Smooth muscle cell (in vitro differentiated cells): ENCODE measurements around the gene KAZN. TPM values are rescaled to one million over a fixed set of nuclear protein-coding genes. Genes with fewer than 3 reads are reported as not detected.

Experiments
- DNase-seq: peaks from one replicate; lab custom pipeline; 2025; ENCODE audit not compliant: unreplicated experiment; lab: John Stamatoyannopoulos, UW
- H2AFZ ChIP-seq: fragments of 200-600 bp; sonication (generic); 2 replicates; pipeline ENCODE4 v1.6.0; 2016; ENCODE audit warnings: antibody characterized with exemption, low read depth, mild to moderate bottlenecking
- H3F3A ChIP-seq: fragments of 200-600 bp; sonication (generic); 2 replicates; pipeline ENCODE4 v1.6.0; 2017; ENCODE audit warnings: antibody characterized with exemption, low read depth
- H3K27ac ChIP-seq: fragments of 200-600 bp; sonication (generic); 2 replicates; pipeline ENCODE4 v1.5.1; 2016; ENCODE audit warnings: low read depth, mild to moderate bottlenecking
- H3K27me3 ChIP-seq: fragments of 200-600 bp; sonication (generic); 2 replicates; pipeline ENCODE4 v1.6.1; 2016; ENCODE audit warnings: low read depth, mild to moderate bottlenecking
- H3K36me3 ChIP-seq: fragments of 200-600 bp; sonication (generic); 2 replicates; pipeline ENCODE4 v1.5.1; 2016; ENCODE audit warnings: low read depth
- H3K4me1 ChIP-seq: fragments of 200-600 bp; sonication (generic); 2 replicates; pipeline ENCODE4 v1.5.1; 2016; ENCODE audit warnings: low read depth
- H3K4me2 ChIP-seq: fragments of 200-600 bp; sonication (generic); 2 replicates; pipeline ENCODE4 v1.6.0; 2016; ENCODE audit warnings: mild to moderate bottlenecking
- H3K4me3 ChIP-seq: fragments of 200-600 bp; sonication (generic); 2 replicates; pipeline ENCODE4 v1.5.1; 2016; ENCODE audit warnings: mild to moderate bottlenecking
- H3K79me2 ChIP-seq: fragments of 200-600 bp; sonication (generic); 2 replicates; pipeline ENCODE4 v1.6.0; 2016; ENCODE audit warnings: low read depth, mild to moderate bottlenecking
- H3K9ac ChIP-seq: fragments of 200-600 bp; sonication (generic); 2 replicates; pipeline ENCODE4 v1.6.0; 2016; ENCODE audit warnings: low read depth
- H3K9me3 ChIP-seq: fragments of 200-600 bp; sonication (generic); replicated peaks from 2 replicates; pipeline ENCODE4 v1.5.1; 2016; ENCODE audit warnings: low read depth
- H4K20me1 ChIP-seq: fragments of 200-600 bp; sonication (generic); 2 replicates; pipeline ENCODE4 v1.6.0; 2016; ENCODE audit warnings: low read depth
- WGBS: methylation state at CpG from one replicate; pipeline ENCODE4 v1.1.7; 2016; ENCODE audit warnings: low lambda C conversion rate; 5-methylcytosine and 5-hydroxymethylcytosine counted together
- polyA plus RNA-seq: library from polyadenylated mRNA; unstranded; fragments of >200 nt; fragmentation: Nextera tagmentation; extraction: Ambion mirVana; gene quantifications from 2 replicates; pipeline ENCODE4 v1.2.1, GENCODE V29; 2016
- total RNA-seq: library from RNA; depleted of rRNA; stranded (reverse); fragments of >200 nt; gene quantifications from 2 replicates; pipeline ENCODE4 v1.2.3, GENCODE V29; 2014
- TF ChIP-seq, protein P1 (sequence below): fragments of 200-600 bp; sonication (generic); IDR thresholded peaks from 2 replicates; pipeline ENCODE4 v1.5.1; 2017; ENCODE audit warnings: borderline replicate concordance, mild to moderate bottlenecking, antibody characterized with exemption; ENCODE audit not compliant: insufficient read depth, poor library complexity, severe bottlenecking

KAZN gene
- total and polyA plus RNA-seq, 2 experiments from 2014 or later, result 6.3 to 8.2 TPM

DNA sequence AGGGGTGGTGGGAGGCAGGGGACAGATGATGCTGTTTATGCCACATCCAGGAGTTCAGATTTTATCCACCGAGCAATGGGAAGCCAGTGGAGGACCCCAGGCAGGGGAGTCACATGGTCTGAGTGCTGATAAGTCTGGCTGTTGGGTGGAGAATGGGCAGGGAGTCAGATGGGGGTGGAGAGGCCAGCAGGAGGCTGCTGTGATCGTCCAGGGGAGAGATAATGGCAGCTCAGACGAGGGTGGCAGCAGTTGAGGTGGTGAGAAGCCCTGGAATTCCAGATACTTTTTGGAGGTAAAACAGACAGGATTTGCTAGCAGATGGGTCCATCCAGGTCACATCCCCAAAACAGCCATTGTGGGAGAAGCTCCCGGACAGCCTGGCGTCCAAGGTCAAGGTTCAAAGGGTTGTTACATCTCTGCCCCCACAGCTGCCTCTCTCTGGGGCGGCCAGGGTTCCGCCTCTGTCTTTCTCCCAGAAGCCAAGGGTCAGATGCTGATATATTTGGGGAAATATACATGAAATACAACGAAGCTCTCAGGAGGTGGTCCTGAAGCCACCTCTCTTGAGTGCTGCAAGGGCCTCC, 303.0 kb downstream of the KAZN start:
- TF ChIP-seq, protein P1, sequence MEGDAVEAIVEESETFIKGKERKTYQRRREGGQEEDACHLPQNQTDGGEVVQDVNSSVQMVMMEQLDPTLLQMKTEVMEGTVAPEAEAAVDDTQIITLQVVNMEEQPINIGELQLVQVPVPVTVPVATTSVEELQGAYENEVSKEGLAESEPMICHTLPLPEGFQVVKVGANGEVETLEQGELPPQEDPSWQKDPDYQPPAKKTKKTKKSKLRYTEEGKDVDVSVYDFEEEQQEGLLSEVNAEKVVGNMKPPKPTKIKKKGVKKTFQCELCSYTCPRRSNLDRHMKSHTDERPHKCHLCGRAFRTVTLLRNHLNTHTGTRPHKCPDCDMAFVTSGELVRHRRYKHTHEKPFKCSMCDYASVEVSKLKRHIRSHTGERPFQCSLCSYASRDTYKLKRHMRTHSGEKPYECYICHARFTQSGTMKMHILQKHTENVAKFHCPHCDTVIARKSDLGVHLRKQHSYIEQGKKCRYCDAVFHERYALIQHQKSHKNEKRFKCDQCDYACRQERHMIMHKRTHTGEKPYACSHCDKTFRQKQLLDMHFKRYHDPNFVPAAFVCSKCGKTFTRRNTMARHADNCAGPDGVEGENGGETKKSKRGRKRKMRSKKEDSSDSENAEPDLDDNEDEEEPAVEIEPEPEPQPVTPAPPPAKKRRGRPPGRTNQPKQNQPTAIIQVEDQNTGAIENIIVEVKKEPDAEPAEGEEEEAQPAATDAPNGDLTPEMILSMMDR, result no peak
- WGBS, result 76% methylated on average over 8 of the region's 8 CpGs

DNA sequence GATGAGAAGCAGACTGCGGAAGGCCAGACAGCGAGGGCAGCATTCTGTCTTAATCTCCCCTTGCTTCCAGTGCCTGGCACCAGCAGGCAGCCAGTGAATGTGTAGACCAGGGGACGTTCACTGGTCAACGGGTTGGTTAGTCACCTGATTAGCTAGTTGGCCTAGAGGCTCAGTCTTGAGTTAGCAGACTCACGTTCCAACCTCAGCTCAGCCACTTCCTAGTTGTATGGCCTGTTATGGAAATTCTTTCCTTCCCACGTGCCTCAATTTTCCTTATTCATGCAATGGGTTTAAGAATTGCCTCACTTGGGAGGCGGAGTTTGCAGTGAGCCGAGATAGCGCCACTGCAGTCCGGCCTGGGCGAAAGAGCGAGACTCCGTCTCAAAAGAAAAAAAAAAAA, 305.4 kb downstream of the KAZN start:
- Histone ChIP-seq H3K4me2 (no peak overlapping the region), H4K20me1 (no peaks in the 10 kb centered on the region), H3K9me3 (no peaks in the 10 kb centered on the region), H3K4me3 (no peak overlapping the region), H3K79me2 (no peaks in the 10 kb centered on the region), H2AFZ (no peak overlapping the region), H3K4me1 (no peaks in the 10 kb centered on the region), H3K9ac (no peak overlapping the region), H3K27me3 (no peaks in the 10 kb centered on the region), H3K27ac (no peak overlapping the region), H3F3A (no peaks in the 10 kb centered on the region), H3K36me3 (no peaks in the 10 kb centered on the region)
- 89% methylated on average over 13 of the region's 13 CpGs for WGBS
- TF ChIP-seq, protein P1, result no peak
- no peak for DNase-seq

More for the DNA sequence above, 303.0 kb downstream of the KAZN start:
- Histone ChIP-seq H3K79me2 (no peaks in the 10 kb centered on the region), H3K27ac (no peak overlapping the region), H4K20me1 (no peaks in the 10 kb centered on the region), H3K27me3 (no peaks in the 10 kb centered on the region), H3F3A (no peaks in the 10 kb centered on the region), H3K36me3 (no peaks in the 10 kb centered on the region), H3K4me3 (no peak overlapping the region), H3K9ac (no peak overlapping the region), H3K4me2 (no peak overlapping the region), H3K4me1 (no peaks in the 10 kb centered on the region), H3K9me3 (no peaks in the 10 kb centered on the region), H2AFZ (no peak overlapping the region)
- DNase-seq, result no peak

- TF ChIP-seq, protein P1, result no peak
- no peaks in the 10 kb centered on the region for H3F3A ChIP-seq
- DNase-seq, result no peak
- no peak overlapping the region for H3K4me2 ChIP-seq
- 95% methylated on average over 6 of the region's 6 CpGs for WGBS
- H3K27me3 ChIP-seq, result no peaks in the 10 kb centered on the region
- no peak overlapping the region for H3K27ac ChIP-seq
- H3K4me1 ChIP-seq, result no peaks in the 10 kb centered on the region
- no peaks in the 10 kb centered on the region for H4K20me1 ChIP-seq
- no peaks in the 10 kb centered on the region for H3K36me3 ChIP-seq
- H3K9me3 ChIP-seq, result no peaks in the 10 kb centered on the region
- H3K79me2 ChIP-seq, result no peaks in the 10 kb centered on the region
- no peak overlapping the region for H3K4me3 ChIP-seq
- H3K9ac ChIP-seq, result no peak overlapping the region
- H2AFZ ChIP-seq, result no peak overlapping the region
Observed at GRCh38 chr1:14906665-14907064, 308.2 kb downstream of the KAZN start.

DNA sequence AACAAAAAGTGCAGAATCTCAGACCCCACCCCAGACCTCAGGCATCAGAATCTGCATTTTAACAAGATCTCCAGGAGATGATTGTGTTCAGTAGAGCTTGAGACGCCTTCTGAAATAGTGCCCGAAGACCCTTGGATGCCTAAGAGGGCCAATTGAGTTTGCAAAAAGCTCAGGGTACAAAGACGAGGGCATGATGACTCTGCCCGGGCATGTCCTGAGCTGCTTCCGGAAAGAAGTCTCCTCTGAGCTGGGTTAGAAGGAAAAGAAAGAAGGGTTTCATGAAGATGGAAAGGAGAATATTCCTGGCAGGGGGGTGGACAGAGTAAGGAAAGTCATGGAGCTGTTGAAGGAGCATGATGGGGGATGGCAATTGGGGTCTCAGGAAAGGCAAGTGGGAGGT, 308.9 kb downstream of the KAZN start:
- Histone ChIP-seq H3K4me1 (no peaks in the 10 kb centered on the region), H3K27ac (no peak overlapping the region), H3K4me2 (no peak overlapping the region), H3K9me3 (no peaks in the 10 kb centered on the region), H3K4me3 (no peak overlapping the region), H3K79me2 (no peaks in the 10 kb centered on the region), H2AFZ (no peak overlapping the region), H3F3A (no peaks in the 10 kb centered on the region), H3K27me3 (no peaks in the 10 kb centered on the region), H3K9ac (no peak overlapping the region), H3K36me3 (no peaks in the 10 kb centered on the region), H4K20me1 (no peaks in the 10 kb centered on the region)
- DNase-seq, result no peak
- 92% methylated on average over 5 of the region's 5 CpGs for WGBS
- TF ChIP-seq, protein P1, result no peak
